Measurements from ENCODE around the gene HAP1.
A peak's percentile ranks its signal among the peaks of the same experiment; 100 is the strongest.
"Not testable (repeated sequence)": the region's sequence is repeated elsewhere in the genome, so short reads cannot be mapped to it uniquely, and the experiment has no call there.

HAP1 gene

GRCh38 chr17:41688641-41689496 is 45.6 kb downstream of the HAP1 start, which contains the start of gene EIF1:
Gene EIF1 (plus strand): TSS chr17:41688885. CDS start chr17:41689039, 154 bp downstream.
- DNase-seq (ENCODE audit: insufficient read length, low spot score) = peak; percentile 83
- TF ChIP-seq CTCF (IDR thresholded peaks at IDR 0.05; ENCODE audit: insufficient read depth, missing control alignments) = no peak
- no peak for FAIRE-seq

- no peak for DNase-seq (ENCODE audit: insufficient read length, low spot score)
- TF ChIP-seq CTCF (IDR thresholded peaks at IDR 0.05; ENCODE audit: insufficient read depth, missing control alignments) = peak; percentile 54
- no peak for FAIRE-seq
Observed at GRCh38 chr17:41687828-41688640, 46.4 kb downstream of the HAP1 start.

- DNase-seq (ENCODE audit: insufficient read length, low spot score) (no peak), FAIRE-seq (no peak)
- no peak for TF ChIP-seq CTCF (IDR thresholded peaks at IDR 0.05; ENCODE audit: insufficient read depth, missing control alignments)
Observed at GRCh38 chr17:41686281-41686680, 48.2 kb downstream of the HAP1 start.

GRCh38 chr17:41685753-41686152 is 48.7 kb downstream of the HAP1 start:
- not testable (repeated sequence) for DNase-seq (ENCODE audit: insufficient read length, low spot score); FAIRE-seq

GRCh38 chr17:41684035-41684434 is 50.4 kb downstream of the HAP1 start:
- FAIRE-seq (no peak), DNase-seq (ENCODE audit: insufficient read length, low spot score) (no peak)
- no peak for TF ChIP-seq CTCF (IDR thresholded peaks at IDR 0.05; ENCODE audit: insufficient read depth, missing control alignments)

- no peak for TF ChIP-seq CTCF (IDR thresholded peaks at IDR 0.05; ENCODE audit: insufficient read depth, missing control alignments)
- FAIRE-seq = no peak
- DNase-seq (ENCODE audit: insufficient read length, low spot score) = no peak
Observed at GRCh38 chr17:41683441-41684007, 50.9 kb downstream of the HAP1 start.

GRCh38 chr17:41682631-41683030 is 51.8 kb downstream of the HAP1 start:
- DNase-seq (ENCODE audit: insufficient read length, low spot score) (no peak), FAIRE-seq (no peak)
- TF ChIP-seq CTCF (IDR thresholded peaks at IDR 0.05; ENCODE audit: insufficient read depth, missing control alignments) = no peak

All from D721Med (cell line).